GM12878 (cell line): Measurements from ENCODE around the gene EIF6. TPM values are rescaled to one million over a fixed set of nuclear protein-coding genes. Genes with fewer than 3 reads are reported as not detected.

Source experiments
- ATAC-seq: fragments of 200-7000 bp; cut with Tn5 transposase; 3 replicates; pipeline ENCODE4 v1.9.1; 2020; ENCODE audit warnings: mild to moderate bottlenecking, moderate library complexity
- BruUV-seq: library from RNA; stranded (reverse); fragments of 400-500 nt; replicated peaks from 2 replicates; lab custom pipeline; 2021; lab: Mats Ljungman, UMichigan
- CTCF ChIA-PET: fragments of 300-600 bp; sonication (Branson Sonifier 250); formaldehyde crosslinking; extraction: SDS; loops from one replicate; lab custom pipeline; 2021; ENCODE audit warnings: inconsistent platforms; lab: Yijun Ruan, JAX
- POLR2A ChIA-PET: fragments of 350-600 bp; formaldehyde crosslinking; extraction: SDS; loops from one replicate; lab custom pipeline; 2021; ENCODE audit warnings: inconsistent platforms; lab: Charles Lee
- RAD21 ChIA-PET: fragments of 300-600 bp; sonication (Branson Sonifier 250); formaldehyde crosslinking; loops from one replicate; lab custom pipeline; 2023; ENCODE audit warnings: antibody characterized with exemption; ENCODE audit not compliant: unreplicated experiment; lab: Charles Lee
- SMC1A ChIA-PET: fragments of 300-600 bp; sonication (Branson Sonifier 250); formaldehyde crosslinking; loops from one replicate; lab custom pipeline; 2023; ENCODE audit not compliant: unreplicated experiment, uncharacterized antibody; lab: Charles Lee
- DNase-seq: peaks from one replicate; pipeline ENCODE4 v3.0.0-alpha.2; 2011; ENCODE audit warnings: low read depth, low spot score
- FAIRE-seq: peaks from 3 replicates; lab custom pipeline; 2011; peaks lifted over from hg19 to GRCh38; lab: Jason Lieb, UNC
- H2AFZ ChIP-seq: 2 replicates; pipeline ENCODE4 v1.6.0; 2011; ENCODE audit warnings: low read depth, low read length, control low read depth; ENCODE audit not compliant: control insufficient read depth
- H3K27ac ChIP-seq: 2 replicates; pipeline ENCODE4 v1.5.1; 2011; ENCODE audit warnings: control low read depth; ENCODE audit not compliant: control insufficient read depth, insufficient read depth
- H3K27me3 ChIP-seq, 2 experiments: replicated peaks in 1 of 2; 2 replicates each; pipeline versions ENCODE4 v1.6.0 to v1.6.1; 2011; ENCODE audit warnings: low read length in 1 of 2; ENCODE audit not compliant: control insufficient read depth in 2 of 2, insufficient read depth in 2 of 2
- H3K36me3 ChIP-seq, 2 experiments: 2 replicates each; pipeline ENCODE4 v1.5.1; 2011; ENCODE audit warnings: low read length in 1 of 2; ENCODE audit not compliant: control insufficient read depth in 2 of 2, insufficient read depth in 2 of 2
- H3K4me1 ChIP-seq: 2 replicates; pipeline ENCODE4 v1.6.1; 2011; ENCODE audit warnings: mild to moderate bottlenecking, low read length, moderate library complexity, mixed read lengths; ENCODE audit not compliant: control insufficient read depth, insufficient read depth
- H3K4me2 ChIP-seq: 2 replicates; pipeline ENCODE4 v1.6.0; 2011; ENCODE audit warnings: control low read depth; ENCODE audit not compliant: control insufficient read depth, insufficient read depth
- H3K4me3 ChIP-seq: fragments of 200-600 bp; sonication (generic); 2 replicates; pipeline ENCODE4 v1.5.1; 2016
- H3K79me2 ChIP-seq: 2 replicates; pipeline ENCODE4 v1.6.0; 2011; ENCODE audit warnings: low read length; ENCODE audit not compliant: control insufficient read depth, insufficient read depth
- H3K9ac ChIP-seq: 2 replicates; pipeline ENCODE4 v1.8.0; 2011; ENCODE audit warnings: low read length, control low read depth, mixed read lengths; ENCODE audit not compliant: control insufficient read depth, insufficient read depth
- H3K9me3 ChIP-seq: replicated peaks from 3 replicates; pipeline ENCODE4 v1.5.1; 2011; ENCODE audit warnings: mild to moderate bottlenecking, low read length; ENCODE audit not compliant: control insufficient read depth, insufficient read depth
- H4K20me1 ChIP-seq: 2 replicates; pipeline ENCODE4 v1.6.0; 2011; ENCODE audit not compliant: control insufficient read depth, insufficient read depth
- BMI1 ChIP-seq: fragments of 450-650 bp; IDR thresholded peaks from 2 replicates; pipeline ENCODE4 v1.6.1; 2016; ENCODE audit warnings: mild to moderate bottlenecking, moderate library complexity, borderline replicate concordance
- CEBPB ChIP-seq, 2 experiments: fragments of 150-350 bp in 1 of 2; IDR thresholded peaks; 2 replicates each; pipeline ENCODE4 v1.6.1; 2012 to 2014; ENCODE audit warnings: low read depth in 2 of 2, low read length in 2 of 2, borderline replicate concordance in 1 of 2, inconsistent platforms in 1 of 2
- DPF2 ChIP-seq: fragments of 450-650 bp; IDR thresholded peaks from 2 replicates; pipeline ENCODE4 v1.6.1; 2017; ENCODE audit warnings: mild to moderate bottlenecking
- FOXK2 ChIP-seq: fragments of 450-650 bp; IDR thresholded peaks from 2 replicates; pipeline ENCODE4 v1.6.1; 2017; ENCODE audit warnings: mild to moderate bottlenecking, moderate library complexity
- FOXM1 ChIP-seq: IDR thresholded peaks from 2 replicates; pipeline ENCODE4 v1.6.1; 2012; ENCODE audit warnings: low read depth, mild to moderate bottlenecking, inconsistent platforms, low read length, moderate library complexity
- HDAC2 ChIP-seq: fragments of 200-600 bp; sonication (generic); IDR thresholded peaks from 2 replicates; pipeline ENCODE4 v1.6.1; 2017
- JUND ChIP-seq: IDR thresholded peaks from 2 replicates; pipeline ENCODE4 v1.6.1; 2012; ENCODE audit warnings: low read depth, mild to moderate bottlenecking, low read length, improper control_type of control experiment, moderate library complexity
- MEF2A ChIP-seq: IDR thresholded peaks from 2 replicates; pipeline ENCODE4 v1.6.1; 2011; ENCODE audit warnings: low read depth, mild to moderate bottlenecking, low read length, moderate library complexity; ENCODE audit not compliant: insufficient read depth
- NBN ChIP-seq: fragments of 450-650 bp; IDR thresholded peaks from 2 replicates; pipeline ENCODE4 v1.6.1; 2016
- PAX8 ChIP-seq: fragments of 450-650 bp; IDR thresholded peaks from 2 replicates; pipeline ENCODE4 v1.6.1; 2017; ENCODE audit warnings: mild to moderate bottlenecking, moderate library complexity
- PML ChIP-seq: IDR thresholded peaks from 2 replicates; pipeline ENCODE4 v1.6.1; 2012; ENCODE audit warnings: low read length, inconsistent platforms
- STAT3 ChIP-seq: IDR thresholded peaks from 2 replicates; pipeline ENCODE4 v1.6.1; 2011; ENCODE audit warnings: low read depth, low read length, improper control_type of control experiment
- TARDBP ChIP-seq: IDR thresholded peaks from 2 replicates; pipeline ENCODE4 v1.6.1; 2016; ENCODE audit warnings: borderline replicate concordance
- TCF7 ChIP-seq: IDR thresholded peaks from 2 replicates; pipeline ENCODE4 v1.6.1; 2014; ENCODE audit warnings: antibody characterized with exemption, borderline replicate concordance
- ZNF384 ChIP-seq: IDR thresholded peaks from 2 replicates; pipeline ENCODE4 v1.6.1; 2012; ENCODE audit warnings: low read depth, mild to moderate bottlenecking, low read length, improper control_type of control experiment, borderline replicate concordance
- WGBS: methylation state at CpG from one replicate; pipeline ENCODE4 v1.1.6; 2016; ENCODE audit warnings: low lambda C conversion rate; ENCODE audit not compliant: insufficient replicate concordance, insufficient coverage; ENCODE audit errors: missing lambda C conversion rate; 5-methylcytosine and 5-hydroxymethylcytosine counted together
- in situ Hi-C: fragments of 300-500 bp; cut with MboI; formaldehyde crosslinking; loops from 9 replicates; pipeline ENCODE4 v1.14.3; 2018; ENCODE audit warnings: mixed read lengths
- intact Hi-C: fragments of 100-400 bp; cut with micrococcal nuclease; formaldehyde crosslinking; loops from one replicate; pipeline ENCODE4 v1.14.2; 2022; ENCODE audit not compliant: unreplicated experiment
- polyA plus RNA-seq, 11 experiments: library from polyadenylated mRNA; depleted of rRNA in 4 of 11; unstranded in 6 of 11; stranded (reverse) in 5 of 11; fragments of >200 nt; fragmentation: Nextera tagmentation in 4 of 11; fragmentation: Illumina TruSeq in 1 of 11; extraction: Ambion mirVana in 4 of 11; extraction: Trizol in 1 of 11; gene quantifications; 1 replicate in 1 of 11; 2 replicates in 10 of 11; pipeline versions ENCODE4 v1.2.1 to v1.2.3, GENCODE V29; 2011 to 2016; ENCODE audit warnings: inconsistent platforms in 2 of 11, missing spikeins in 2 of 11, low read depth in 1 of 11
- total RNA-seq, 4 experiments: library from RNA; depleted of rRNA in 3 of 4; stranded (reverse); fragments of >200 nt in 3 of 4; fragmentation: Illumina TruSeq in 1 of 4; extraction: Trizol in 1 of 4; gene quantifications; 2 replicates each; pipeline versions ENCODE4 v1.2.1 to v1.2.3, GENCODE V29; 2013 to 2021
- TF ChIP-seq, protein P1 (sequence below): fragments of 150-350 bp; IDR thresholded peaks from 2 replicates; pipeline ENCODE4 v1.6.1; 2016; ENCODE audit warnings: low read depth, low read length

The EIF6 gene
- total and polyA plus RNA-seq, 10 of the 15 experiments (the other 5 are each of a cell fraction or from before 2014, with no cell fraction given): 127 to 607 (median 197) TPM

DNA sequence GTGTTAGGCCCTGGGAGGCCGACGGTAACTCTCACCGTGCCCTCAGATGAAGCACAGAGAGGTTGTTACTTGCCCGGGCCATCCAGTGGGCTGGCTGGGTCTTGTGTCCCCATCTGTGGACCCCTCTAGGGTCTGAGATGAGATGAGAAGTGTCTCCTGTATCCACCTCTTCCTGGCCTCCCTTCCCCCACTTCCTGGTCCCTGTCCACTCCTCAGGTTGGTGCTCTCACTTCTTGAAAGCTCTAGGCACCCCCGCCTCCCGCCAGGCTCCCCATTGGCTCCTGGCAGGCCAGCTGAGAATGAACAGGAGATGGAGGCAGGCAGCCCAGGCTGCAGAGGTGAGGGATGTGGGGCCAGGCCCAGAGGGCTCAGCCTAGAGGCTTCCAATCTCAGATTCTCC is 8.2 kb downstream of the EIF6 start:
- H3K9ac ChIP-seq: peak overlapping the region; percentile 72
- SMC1A ChIA-PET: interaction anchor here (1.0 kb wide), 1 partner anchor 130 kb away, joined by 3 read pairs; no protein-coding TSS in a partner anchor
- 99% methylated on average over 6 of the region's 6 CpGs for WGBS
- CTCF ChIA-PET: interaction anchor here (1.0 to 2.0 kb wide), 3 partner anchors 11 to 132 kb away, joined by 4 to 5 read pairs (median 5); no protein-coding TSS in a partner anchor
- H3K4me2 ChIP-seq: peak overlapping the region; percentile 94
- peaks cover 11 to 25% of the 10 kb centered on the region in 2 experiments for H3K36me3 ChIP-seq
- peaks cover 9% of the 10 kb centered on the region for H3K4me1 ChIP-seq
- ATAC-seq: no peak
- in situ Hi-C loops (no loop called here), intact Hi-C loops (loop anchor here (5.0 kb wide), 1 partner anchor 449 kb away; the partner anchor contains the start of gene NCOA6)
- no peaks in the 10 kb centered on the region for H3K9me3 ChIP-seq
- RAD21 ChIA-PET: interaction anchor here (0.5 to 1.7 kb wide), 3 partner anchors 51 to 1029 kb away, joined by 3 to 6 read pairs (median 3); no protein-coding TSS in a partner anchor
- peaks cover 11% of the 10 kb centered on the region for H3K79me2 ChIP-seq
- peaks cover 6% of the 10 kb centered on the region; the same call in 1 of the 2 replicates for H4K20me1 ChIP-seq
- TSS peak; percentile 53 for BruUV-seq
- no peak overlapping the region for H2AFZ ChIP-seq
- H3K27ac ChIP-seq: peak overlapping the region; percentile 70
- no peak for DNase-seq
- no peak for FAIRE-seq
- no peaks in the 10 kb centered on the region for H3K27me3 ChIP-seq
- peak overlapping the region; percentile 93 for H3K4me3 ChIP-seq
- POLR2A ChIA-PET: no interaction called here
- TF ChIP-seq NBN (no peak), DPF2 (no peak), PML (no peak), STAT3 (no peak)

DNA sequence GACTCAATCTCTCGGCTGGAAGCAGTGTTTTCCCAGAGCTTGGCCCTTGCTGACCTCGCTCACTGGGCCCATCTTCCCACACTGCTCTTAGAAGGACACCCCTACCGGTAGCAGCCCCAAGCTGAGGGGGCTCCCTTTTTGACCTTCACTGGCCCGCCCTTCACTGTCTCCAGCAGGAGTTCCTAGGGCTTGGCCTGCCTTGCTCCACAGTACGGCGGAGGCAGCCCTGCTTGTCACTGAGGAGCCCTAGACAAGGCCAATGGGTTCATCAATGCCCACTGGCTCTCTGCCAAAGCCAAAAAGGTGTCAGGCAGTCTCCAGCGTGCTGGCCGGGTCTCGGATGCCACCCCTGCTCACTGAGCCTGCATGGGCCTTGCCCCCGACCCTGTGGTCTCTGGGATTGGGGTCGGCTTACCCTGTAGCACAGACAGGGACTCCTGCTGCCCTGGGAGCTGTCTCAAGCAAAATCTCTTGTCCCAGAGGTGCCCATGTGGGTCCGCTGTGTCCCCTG is 8.8 kb downstream of the EIF6 start:
- RAD21 ChIA-PET: no interaction called here
- TF ChIP-seq HDAC2 (no peak), BMI1 (no peak), TCF7 (no peak), FOXK2 (no peak), CEBPB (IDR thresholded peaks at IDR 0.05; ENCODE audit: borderline replicate concordance in 1 of 2, low read depth in 2 of 2, low read length in 2 of 2) (no peak), JUND (no peak), FOXM1 (no peak), ZNF384 (no peak), MEF2A (no peak), PAX8 (no peak), TARDBP (no peak)
- TF ChIP-seq, protein P1, sequence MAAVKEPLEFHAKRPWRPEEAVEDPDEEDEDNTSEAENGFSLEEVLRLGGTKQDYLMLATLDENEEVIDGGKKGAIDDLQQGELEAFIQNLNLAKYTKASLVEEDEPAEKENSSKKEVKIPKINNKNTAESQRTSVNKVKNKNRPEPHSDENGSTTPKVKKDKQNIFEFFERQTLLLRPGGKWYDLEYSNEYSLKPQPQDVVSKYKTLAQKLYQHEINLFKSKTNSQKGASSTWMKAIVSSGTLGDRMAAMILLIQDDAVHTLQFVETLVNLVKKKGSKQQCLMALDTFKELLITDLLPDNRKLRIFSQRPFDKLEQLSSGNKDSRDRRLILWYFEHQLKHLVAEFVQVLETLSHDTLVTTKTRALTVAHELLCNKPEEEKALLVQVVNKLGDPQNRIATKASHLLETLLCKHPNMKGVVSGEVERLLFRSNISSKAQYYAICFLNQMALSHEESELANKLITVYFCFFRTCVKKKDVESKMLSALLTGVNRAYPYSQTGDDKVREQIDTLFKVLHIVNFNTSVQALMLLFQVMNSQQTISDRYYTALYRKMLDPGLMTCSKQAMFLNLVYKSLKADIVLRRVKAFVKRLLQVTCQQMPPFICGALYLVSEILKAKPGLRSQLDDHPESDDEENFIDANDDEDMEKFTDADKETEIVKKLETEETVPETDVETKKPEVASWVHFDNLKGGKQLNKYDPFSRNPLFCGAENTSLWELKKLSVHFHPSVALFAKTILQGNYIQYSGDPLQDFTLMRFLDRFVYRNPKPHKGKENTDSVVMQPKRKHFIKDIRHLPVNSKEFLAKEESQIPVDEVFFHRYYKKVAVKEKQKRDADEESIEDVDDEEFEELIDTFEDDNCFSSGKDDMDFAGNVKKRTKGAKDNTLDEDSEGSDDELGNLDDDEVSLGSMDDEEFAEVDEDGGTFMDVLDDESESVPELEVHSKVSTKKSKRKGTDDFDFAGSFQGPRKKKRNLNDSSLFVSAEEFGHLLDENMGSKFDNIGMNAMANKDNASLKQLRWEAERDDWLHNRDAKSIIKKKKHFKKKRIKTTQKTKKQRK: no peak

More for the DNA sequence above, 8.8 kb downstream of the EIF6 start:
- Histone ChIP-seq H3K9ac (no peak overlapping the region), H3K4me1 (peaks cover 9% of the 10 kb centered on the region), H3K27me3 (no peaks in the 10 kb centered on the region), H2AFZ (no peak overlapping the region), H3K27ac (no peak overlapping the region), H4K20me1 (peaks cover 6% of the 10 kb centered on the region; the same call in 1 of the 2 replicates), H3K9me3 (no peaks in the 10 kb centered on the region), H3K36me3 (peaks cover 11 to 25% of the 10 kb centered on the region in 2 experiments), H3K4me3 (no peak overlapping the region), H3K79me2 (peaks cover 10% of the 10 kb centered on the region), H3K4me2 (no peak overlapping the region)
- BruUV-seq: no TSS peak
- intact Hi-C loops (loop anchor here (5.0 kb wide), 1 partner anchor 448 kb away; the partner anchor contains the start of gene NCOA6), in situ Hi-C loops (no loop called here)
- ChIA-PET POLR2A (no interaction called here), SMC1A (interaction anchor here (1.0 kb wide), 1 partner anchor 129 kb away, joined by 3 read pairs; no protein-coding TSS in a partner anchor), CTCF (interaction anchor here (1.3 to 2.0 kb wide), 2 partner anchors 28 to 131 kb away, joined by 5 read pairs; no protein-coding TSS in a partner anchor)
- 95% methylated on average over 12 of the region's 12 CpGs for WGBS
- no peak for FAIRE-seq
- DNase-seq: no peak
- ATAC-seq: no peak
